SK-N-SH (cell line): Measurements from ENCODE around the gene EPHX1. TPM values are rescaled to one million over a fixed set of nuclear protein-coding genes. Genes with fewer than 3 reads are reported as not detected.

Experiments used
- CTCF ChIA-PET: fragments of 300-600, 350-600 bp; formaldehyde crosslinking; extraction: SDS; loops from one replicate; lab custom pipeline; 2021; lab: Yijun Ruan, JAX
- POLR2A ChIA-PET: fragments of 350-600 bp; sonication (Branson Sonifier 250); formaldehyde crosslinking; extraction: SDS; loops from one replicate; lab custom pipeline; 2020; ENCODE audit warnings: antibody characterized with exemption, inconsistent platforms; lab: Yijun Ruan, JAX
- DNase-seq: peaks from one replicate; pipeline ENCODE4 v3.0.0; 2012
- H2AFZ ChIP-seq: fragments of 200-600 bp; sonication (generic); 2 replicates; pipeline ENCODE4 v1.8.1; 2016; ENCODE audit warnings: antibody characterized with exemption, mild to moderate bottlenecking, low read depth
- H3F3A ChIP-seq: fragments of 200-600 bp; sonication (generic); replicated peaks from 2 replicates; pipeline ENCODE3; 2016; ENCODE audit warnings: antibody characterized with exemption, mild to moderate bottlenecking; ENCODE audit not compliant: insufficient read depth
- H3K27ac ChIP-seq, 2 experiments: fragments of 200-500 bp in 1 of 2; fragments of 200-600 bp in 1 of 2; sonication (Bioruptor generic) in 1 of 2; sonication (generic), shearing (Covaris generic) in 1 of 2; 2 replicates each; pipeline versions ENCODE4 v1.5.1 to v1.6.1; 2014 to 2016; ENCODE audit warnings: low read depth in 2 of 2, inconsistent platforms in 1 of 2, low read length in 1 of 2, mild to moderate bottlenecking in 1 of 2, mixed read lengths in 1 of 2
- H3K27me3 ChIP-seq: fragments of 200-600 bp; sonication (generic), shearing (Covaris generic); 2 replicates; pipeline ENCODE4 v1.6.1; 2016; ENCODE audit warnings: mixed run types; ENCODE audit not compliant: insufficient read depth
- H3K36me3 ChIP-seq, 2 experiments: fragments of 200-500 bp in 1 of 2; fragments of 200-600 bp in 1 of 2; sonication (Bioruptor generic) in 1 of 2; sonication (generic) in 1 of 2; replicated peaks in 1 of 2; 2 replicates each; pipeline versions ENCODE3 to v1.5.1; 2014 to 2016; ENCODE audit warnings: low read length in 1 of 2, mild to moderate bottlenecking in 1 of 2; ENCODE audit not compliant: insufficient read depth in 2 of 2, control insufficient read depth in 1 of 2
- H3K4me1 ChIP-seq, 2 experiments: fragments of 200-500 bp in 1 of 2; fragments of 200-600 bp in 1 of 2; sonication (Bioruptor generic) in 1 of 2; sonication (generic), shearing (Covaris generic) in 1 of 2; 2 replicates each; pipeline versions ENCODE4 v1.5.1 to v1.6.1; 2014 to 2016; ENCODE audit warnings: low read depth in 1 of 2, low read length in 1 of 2, mixed run types in 1 of 2; ENCODE audit not compliant: insufficient read depth in 2 of 2, control insufficient read depth in 1 of 2
- H3K4me2 ChIP-seq: fragments of 200-600 bp; sonication (generic), shearing (Covaris generic); 2 replicates; pipeline ENCODE4 v1.6.1; 2017; ENCODE audit warnings: mixed run types
- H3K4me3 ChIP-seq, 2 experiments: fragments of 200-500 bp in 1 of 2; fragments of 200-600 bp in 1 of 2; sonication (Bioruptor generic) in 1 of 2; sonication (generic), shearing (Covaris generic) in 1 of 2; 2 replicates each; pipeline versions ENCODE4 v1.5.1 to v1.8.1; 2014 to 2016; ENCODE audit warnings: low read depth in 2 of 2, inconsistent platforms in 1 of 2, low read length in 1 of 2, mild to moderate bottlenecking in 1 of 2, mixed read lengths in 1 of 2, moderate library complexity in 1 of 2
- H3K79me2 ChIP-seq: fragments of 200-600 bp; sonication (generic); 2 replicates; pipeline ENCODE4 v1.8.1; 2017; ENCODE audit warnings: mild to moderate bottlenecking; ENCODE audit not compliant: insufficient read depth
- H3K9ac ChIP-seq: fragments of 200-600 bp; sonication (generic); 2 replicates; pipeline ENCODE4 v1.6.1; 2017; ENCODE audit warnings: mixed run types
- H3K9me2 ChIP-seq: fragments of 200-600 bp; sonication (generic); 2 replicates; pipeline ENCODE4 v1.6.1; 2017; ENCODE audit warnings: mixed run types
- H3K9me3 ChIP-seq: fragments of 200-600 bp; sonication (generic); 2 replicates; pipeline ENCODE4 v1.6.1; 2017; ENCODE audit warnings: mixed run types, mild to moderate bottlenecking, moderate library complexity
- H4K20me1 ChIP-seq: fragments of 200-600 bp; sonication (generic); 2 replicates; pipeline ENCODE4 v1.6.1; 2017; ENCODE audit warnings: mild to moderate bottlenecking, mixed run types; ENCODE audit not compliant: insufficient read depth
- CHD2 ChIP-seq: fragments of 150-350 bp; IDR thresholded peaks from 2 replicates; pipeline ENCODE4 v1.6.1; 2018; ENCODE audit warnings: low read length; ENCODE audit not compliant: partially characterized antibody
- GABPA ChIP-seq: IDR thresholded peaks from 2 replicates; pipeline ENCODE4 v1.4.0; 2012; ENCODE audit warnings: low read depth, mild to moderate bottlenecking
- GATA2 ChIP-seq: sonication (generic); formaldehyde crosslinking; IDR thresholded peaks from 2 replicates; pipeline ENCODE4 v1.5.0; 2020; ENCODE audit warnings: mild to moderate bottlenecking, missing genetic modification reagents
- JUND ChIP-seq: IDR thresholded peaks from 2 replicates; pipeline ENCODE4 v1.4.0; 2012
- NFIC ChIP-seq: IDR thresholded peaks from 2 replicates; pipeline ENCODE4 v1.4.0; 2012; ENCODE audit warnings: borderline replicate concordance
- RAD21 ChIP-seq: IDR thresholded peaks from 2 replicates; pipeline ENCODE4 v1.6.1; 2012; ENCODE audit warnings: mild to moderate bottlenecking, low read length
- RCOR1 ChIP-seq: fragments of 150-350 bp; IDR thresholded peaks from 2 replicates; pipeline ENCODE4 v1.6.1; 2017; ENCODE audit warnings: antibody characterized with exemption, low read length
- SIN3A ChIP-seq: IDR thresholded peaks from 2 replicates; pipeline ENCODE4 v1.6.1; 2012; ENCODE audit warnings: low read depth, mild to moderate bottlenecking, low read length, moderate library complexity, borderline replicate concordance
- SMC3 ChIP-seq: IDR thresholded peaks from 2 replicates; pipeline ENCODE4 v1.6.1; 2012; ENCODE audit warnings: low read depth, low read length, improper control_type of control experiment
- TEAD4 ChIP-seq: IDR thresholded peaks from 2 replicates; pipeline ENCODE4 v1.4.0; 2012; ENCODE audit warnings: mild to moderate bottlenecking, borderline replicate concordance; ENCODE audit not compliant: insufficient read depth
- WGBS: methylation state at CpG from one replicate; pipeline ENCODE4 v1.1.6; 2017; ENCODE audit warnings: low lambda C conversion rate; 5-methylcytosine and 5-hydroxymethylcytosine counted together
- polyA plus RNA-seq, 3 experiments: library from polyadenylated mRNA; depleted of rRNA; stranded (reverse); fragments of >200 nt; gene quantifications; 2 replicates each; pipeline ENCODE4 v1.2.3, GENCODE V29; 2012
- TF ChIP-seq, protein P1 (sequence below): IDR thresholded peaks from 2 replicates; pipeline ENCODE4; 2012
- TF ChIP-seq, protein P2 (sequence below): IDR thresholded peaks from 2 replicates; pipeline ENCODE4 v1.4.0; 2012; ENCODE audit warnings: low read depth, borderline replicate concordance
- TF ChIP-seq, protein P3 (sequence below): IDR thresholded peaks from 2 replicates; pipeline ENCODE4 v1.4.0; 2012; ENCODE audit warnings: low read depth
- TF ChIP-seq, protein P4 (sequence below): IDR thresholded peaks from 2 replicates; pipeline ENCODE4 v1.6.1; 2012; ENCODE audit warnings: mild to moderate bottlenecking, low read depth, low read length, moderate library complexity
- TF ChIP-seq, protein P5 (sequence below): fragments of 200-600 bp; sonication (generic); IDR thresholded peaks from 2 replicates; pipeline ENCODE4 v1.6.1; 2017; ENCODE audit warnings: antibody characterized with exemption, mild to moderate bottlenecking, moderate library complexity
- TF ChIP-seq, protein P6 (sequence below): fragments of 150-350 bp; IDR thresholded peaks from 2 replicates; pipeline ENCODE4 v1.6.1; 2017; ENCODE audit warnings: antibody characterized with exemption, low read length, low read depth, borderline replicate concordance
- TF ChIP-seq, protein P7 (sequence below): IDR thresholded peaks from 2 replicates; pipeline ENCODE4 v1.4.0; 2012; ENCODE audit warnings: low read depth, borderline replicate concordance

Gene EPHX1
- polyA plus RNA-seq, 1 of the 3 experiments (the other 2 are of a cell fraction), result 45.7 TPM

DNA sequence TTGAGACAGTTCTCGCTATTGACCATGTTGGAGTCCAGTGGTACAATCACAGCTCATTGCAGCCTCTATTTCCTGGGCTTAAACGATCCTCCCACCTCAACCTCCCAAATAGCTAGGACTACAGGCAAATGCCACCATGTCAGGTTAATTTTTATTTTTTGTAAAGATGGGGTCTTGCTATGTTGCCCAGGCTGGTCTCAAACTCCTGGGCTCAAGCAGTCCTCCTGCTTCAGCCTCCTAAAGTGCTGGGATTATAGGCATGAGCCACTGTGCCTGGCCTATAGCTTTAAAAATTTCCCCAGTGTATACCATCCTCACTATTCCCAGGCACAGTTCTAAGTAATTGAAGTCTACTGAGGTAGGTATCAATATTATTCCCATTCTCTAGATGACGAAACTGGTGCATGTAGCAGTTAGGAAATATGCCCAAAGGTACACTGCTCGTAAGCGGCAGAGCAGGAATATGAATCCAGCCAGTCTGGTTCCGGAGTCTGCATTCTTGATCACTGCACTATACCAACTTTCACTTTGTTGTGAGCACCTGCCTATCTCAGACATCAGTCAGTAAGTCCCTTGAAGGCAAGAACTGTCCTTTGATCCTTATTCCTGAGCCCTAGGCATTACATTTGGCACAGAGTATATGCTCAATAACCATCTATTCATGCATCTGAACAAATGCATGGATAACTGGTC lies 43.8 kb upstream of the EPHX1 start:
- peaks cover 43 to 63% of the 10 kb centered on the region in 2 experiments for H3K4me1 ChIP-seq
- H2AFZ ChIP-seq, result no peak overlapping the region
- no peaks in the 10 kb centered on the region for H3K27me3 ChIP-seq
- no peaks in the 10 kb centered on the region for H3K79me2 ChIP-seq
- no peak for DNase-seq
- no peak overlapping the region for H3K4me3 ChIP-seq
- peak overlapping the region; percentile 81 to 90 for H3K27ac ChIP-seq
- ChIA-PET CTCF (interaction anchor here (1.4 to 18.9 kb wide), 2 partner anchors 11 to 286 kb away, joined by 5 to 473 read pairs; partner anchors contain the start of gene SRP9), POLR2A (interaction anchor here (1.1 kb wide), 1 partner anchor 113 kb away, joined by 5 read pairs; the partner anchor contains the start of gene ENAH)
- WGBS, result 98% methylated on average over 6 of the region's 6 CpGs
- no peaks in the 10 kb centered on the region for H3K9me3 ChIP-seq
- no peaks in the 10 kb centered on the region for H3K36me3 ChIP-seq
- no peak for TF ChIP-seq SMC3
- no peak for TF ChIP-seq TEAD4
- TF ChIP-seq JUND, result no peak
- TF ChIP-seq, protein P1, sequence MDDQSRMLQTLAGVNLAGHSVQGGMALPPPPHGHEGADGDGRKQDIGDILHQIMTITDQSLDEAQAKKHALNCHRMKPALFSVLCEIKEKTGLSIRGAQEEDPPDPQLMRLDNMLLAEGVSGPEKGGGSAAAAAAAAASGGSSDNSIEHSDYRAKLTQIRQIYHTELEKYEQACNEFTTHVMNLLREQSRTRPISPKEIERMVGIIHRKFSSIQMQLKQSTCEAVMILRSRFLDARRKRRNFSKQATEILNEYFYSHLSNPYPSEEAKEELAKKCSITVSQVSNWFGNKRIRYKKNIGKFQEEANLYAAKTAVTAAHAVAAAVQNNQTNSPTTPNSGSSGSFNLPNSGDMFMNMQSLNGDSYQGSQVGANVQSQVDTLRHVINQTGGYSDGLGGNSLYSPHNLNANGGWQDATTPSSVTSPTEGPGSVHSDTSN, result no peak
- TF ChIP-seq RAD21, result no peak
- TF ChIP-seq CHD2, result no peak
- TF ChIP-seq, protein P2, sequence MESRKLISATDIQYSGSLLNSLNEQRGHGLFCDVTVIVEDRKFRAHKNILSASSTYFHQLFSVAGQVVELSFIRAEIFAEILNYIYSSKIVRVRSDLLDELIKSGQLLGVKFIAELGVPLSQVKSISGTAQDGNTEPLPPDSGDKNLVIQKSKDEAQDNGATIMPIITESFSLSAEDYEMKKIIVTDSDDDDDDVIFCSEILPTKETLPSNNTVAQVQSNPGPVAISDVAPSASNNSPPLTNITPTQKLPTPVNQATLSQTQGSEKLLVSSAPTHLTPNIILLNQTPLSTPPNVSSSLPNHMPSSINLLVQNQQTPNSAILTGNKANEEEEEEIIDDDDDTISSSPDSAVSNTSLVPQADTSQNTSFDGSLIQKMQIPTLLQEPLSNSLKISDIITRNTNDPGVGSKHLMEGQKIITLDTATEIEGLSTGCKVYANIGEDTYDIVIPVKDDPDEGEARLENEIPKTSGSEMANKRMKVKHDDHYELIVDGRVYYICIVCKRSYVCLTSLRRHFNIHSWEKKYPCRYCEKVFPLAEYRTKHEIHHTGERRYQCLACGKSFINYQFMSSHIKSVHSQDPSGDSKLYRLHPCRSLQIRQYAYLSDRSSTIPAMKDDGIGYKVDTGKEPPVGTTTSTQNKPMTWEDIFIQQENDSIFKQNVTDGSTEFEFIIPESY, result no peak
- no peak for TF ChIP-seq SIN3A
- TF ChIP-seq, protein P3, sequence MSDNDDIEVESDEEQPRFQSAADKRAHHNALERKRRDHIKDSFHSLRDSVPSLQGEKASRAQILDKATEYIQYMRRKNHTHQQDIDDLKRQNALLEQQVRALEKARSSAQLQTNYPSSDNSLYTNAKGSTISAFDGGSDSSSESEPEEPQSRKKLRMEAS, result no peak
- TF ChIP-seq, protein P4, sequence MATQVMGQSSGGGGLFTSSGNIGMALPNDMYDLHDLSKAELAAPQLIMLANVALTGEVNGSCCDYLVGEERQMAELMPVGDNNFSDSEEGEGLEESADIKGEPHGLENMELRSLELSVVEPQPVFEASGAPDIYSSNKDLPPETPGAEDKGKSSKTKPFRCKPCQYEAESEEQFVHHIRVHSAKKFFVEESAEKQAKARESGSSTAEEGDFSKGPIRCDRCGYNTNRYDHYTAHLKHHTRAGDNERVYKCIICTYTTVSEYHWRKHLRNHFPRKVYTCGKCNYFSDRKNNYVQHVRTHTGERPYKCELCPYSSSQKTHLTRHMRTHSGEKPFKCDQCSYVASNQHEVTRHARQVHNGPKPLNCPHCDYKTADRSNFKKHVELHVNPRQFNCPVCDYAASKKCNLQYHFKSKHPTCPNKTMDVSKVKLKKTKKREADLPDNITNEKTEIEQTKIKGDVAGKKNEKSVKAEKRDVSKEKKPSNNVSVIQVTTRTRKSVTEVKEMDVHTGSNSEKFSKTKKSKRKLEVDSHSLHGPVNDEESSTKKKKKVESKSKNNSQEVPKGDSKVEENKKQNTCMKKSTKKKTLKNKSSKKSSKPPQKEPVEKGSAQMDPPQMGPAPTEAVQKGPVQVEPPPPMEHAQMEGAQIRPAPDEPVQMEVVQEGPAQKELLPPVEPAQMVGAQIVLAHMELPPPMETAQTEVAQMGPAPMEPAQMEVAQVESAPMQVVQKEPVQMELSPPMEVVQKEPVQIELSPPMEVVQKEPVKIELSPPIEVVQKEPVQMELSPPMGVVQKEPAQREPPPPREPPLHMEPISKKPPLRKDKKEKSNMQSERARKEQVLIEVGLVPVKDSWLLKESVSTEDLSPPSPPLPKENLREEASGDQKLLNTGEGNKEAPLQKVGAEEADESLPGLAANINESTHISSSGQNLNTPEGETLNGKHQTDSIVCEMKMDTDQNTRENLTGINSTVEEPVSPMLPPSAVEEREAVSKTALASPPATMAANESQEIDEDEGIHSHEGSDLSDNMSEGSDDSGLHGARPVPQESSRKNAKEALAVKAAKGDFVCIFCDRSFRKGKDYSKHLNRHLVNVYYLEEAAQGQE, result no peak
- no peak for TF ChIP-seq GABPA
- no peak for TF ChIP-seq RCOR1
- TF ChIP-seq, protein P5, sequence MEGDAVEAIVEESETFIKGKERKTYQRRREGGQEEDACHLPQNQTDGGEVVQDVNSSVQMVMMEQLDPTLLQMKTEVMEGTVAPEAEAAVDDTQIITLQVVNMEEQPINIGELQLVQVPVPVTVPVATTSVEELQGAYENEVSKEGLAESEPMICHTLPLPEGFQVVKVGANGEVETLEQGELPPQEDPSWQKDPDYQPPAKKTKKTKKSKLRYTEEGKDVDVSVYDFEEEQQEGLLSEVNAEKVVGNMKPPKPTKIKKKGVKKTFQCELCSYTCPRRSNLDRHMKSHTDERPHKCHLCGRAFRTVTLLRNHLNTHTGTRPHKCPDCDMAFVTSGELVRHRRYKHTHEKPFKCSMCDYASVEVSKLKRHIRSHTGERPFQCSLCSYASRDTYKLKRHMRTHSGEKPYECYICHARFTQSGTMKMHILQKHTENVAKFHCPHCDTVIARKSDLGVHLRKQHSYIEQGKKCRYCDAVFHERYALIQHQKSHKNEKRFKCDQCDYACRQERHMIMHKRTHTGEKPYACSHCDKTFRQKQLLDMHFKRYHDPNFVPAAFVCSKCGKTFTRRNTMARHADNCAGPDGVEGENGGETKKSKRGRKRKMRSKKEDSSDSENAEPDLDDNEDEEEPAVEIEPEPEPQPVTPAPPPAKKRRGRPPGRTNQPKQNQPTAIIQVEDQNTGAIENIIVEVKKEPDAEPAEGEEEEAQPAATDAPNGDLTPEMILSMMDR, result no peak
- TF ChIP-seq, protein P6, sequence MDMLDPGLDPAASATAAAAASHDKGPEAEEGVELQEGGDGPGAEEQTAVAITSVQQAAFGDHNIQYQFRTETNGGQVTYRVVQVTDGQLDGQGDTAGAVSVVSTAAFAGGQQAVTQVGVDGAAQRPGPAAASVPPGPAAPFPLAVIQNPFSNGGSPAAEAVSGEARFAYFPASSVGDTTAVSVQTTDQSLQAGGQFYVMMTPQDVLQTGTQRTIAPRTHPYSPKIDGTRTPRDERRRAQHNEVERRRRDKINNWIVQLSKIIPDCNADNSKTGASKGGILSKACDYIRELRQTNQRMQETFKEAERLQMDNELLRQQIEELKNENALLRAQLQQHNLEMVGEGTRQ, result no peak
- no peak for TF ChIP-seq GATA2 (CRISPR knock-in tag)
- no peak for TF ChIP-seq NFIC
- TF ChIP-seq, protein P7, sequence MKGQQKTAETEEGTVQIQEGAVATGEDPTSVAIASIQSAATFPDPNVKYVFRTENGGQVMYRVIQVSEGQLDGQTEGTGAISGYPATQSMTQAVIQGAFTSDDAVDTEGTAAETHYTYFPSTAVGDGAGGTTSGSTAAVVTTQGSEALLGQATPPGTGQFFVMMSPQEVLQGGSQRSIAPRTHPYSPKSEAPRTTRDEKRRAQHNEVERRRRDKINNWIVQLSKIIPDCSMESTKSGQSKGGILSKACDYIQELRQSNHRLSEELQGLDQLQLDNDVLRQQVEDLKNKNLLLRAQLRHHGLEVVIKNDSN, result no peak
- H4K20me1 ChIP-seq, result no peaks in the 10 kb centered on the region
- H3F3A ChIP-seq, result peaks cover 39% of the 10 kb centered on the region
- H3K4me2 ChIP-seq, result peak overlapping the region; percentile 38; the same call in 1 of the 2 replicates
- no peak overlapping the region for H3K9ac ChIP-seq
- H3K9me2 ChIP-seq, result no peaks in the 10 kb centered on the region
